HG02623 (cell line): ENCODE data around the gene FUT2.
"Not testable (repeated sequence)": the region's sequence is repeated elsewhere in the genome, so short reads cannot be mapped to it uniquely, and the experiment has no call there.

ENCODE experiments used
- ATAC-seq: cut with Tn5 transposase; IDR thresholded peaks from one replicate; pipeline ENCODE4 v1.9.1; 2021; ENCODE audit warnings: moderate library complexity; ENCODE audit not compliant: unreplicated experiment

Gene FUT2

DNA sequence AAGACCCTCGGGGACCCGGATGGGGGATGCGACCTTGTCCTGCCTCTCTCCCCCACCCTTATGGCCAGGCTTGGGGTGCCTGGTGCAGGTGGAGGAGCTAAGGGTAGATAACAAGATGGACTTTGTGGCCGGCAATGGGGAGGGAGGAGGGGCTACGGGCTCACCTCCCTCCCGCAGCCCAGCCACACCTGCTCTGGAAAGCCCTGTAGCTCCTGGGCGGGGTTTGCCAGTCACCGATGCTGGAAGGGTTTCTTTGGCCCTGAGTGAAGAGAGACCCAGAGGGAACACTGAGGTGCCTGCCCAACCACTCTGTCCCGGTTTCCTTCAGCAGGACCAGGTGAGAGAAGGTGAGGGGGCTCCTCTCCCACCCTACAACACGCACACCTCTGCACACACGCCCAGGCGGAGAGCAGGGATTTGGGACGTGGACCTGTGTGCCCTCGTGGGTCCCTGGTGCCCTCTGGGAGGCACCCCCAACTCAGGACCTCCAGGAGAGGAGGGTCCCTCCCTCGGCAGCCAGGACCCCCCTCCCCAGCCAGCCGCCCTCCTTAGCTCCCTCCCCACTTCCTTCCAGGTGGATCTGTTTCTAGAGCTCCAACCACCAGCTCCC is at the start of gene FUT2:
FUT2 (plus strand) TSS at position 229 of the 610 bp plus-strand sequence. CDS start 6,986 bp downstream, outside the sequence.
- no peak for ATAC-seq

GRCh38 chr19:48646001-48646721 is 49.6 kb upstream of the FUT2 start, which contains the start of gene CA11:
Gene CA11, minus strand, starts transcription at chr19:48646187. Its CDS starts 555 bp downstream, at chr19:48645632.
- peak; percentile 78 for ATAC-seq

DNA sequence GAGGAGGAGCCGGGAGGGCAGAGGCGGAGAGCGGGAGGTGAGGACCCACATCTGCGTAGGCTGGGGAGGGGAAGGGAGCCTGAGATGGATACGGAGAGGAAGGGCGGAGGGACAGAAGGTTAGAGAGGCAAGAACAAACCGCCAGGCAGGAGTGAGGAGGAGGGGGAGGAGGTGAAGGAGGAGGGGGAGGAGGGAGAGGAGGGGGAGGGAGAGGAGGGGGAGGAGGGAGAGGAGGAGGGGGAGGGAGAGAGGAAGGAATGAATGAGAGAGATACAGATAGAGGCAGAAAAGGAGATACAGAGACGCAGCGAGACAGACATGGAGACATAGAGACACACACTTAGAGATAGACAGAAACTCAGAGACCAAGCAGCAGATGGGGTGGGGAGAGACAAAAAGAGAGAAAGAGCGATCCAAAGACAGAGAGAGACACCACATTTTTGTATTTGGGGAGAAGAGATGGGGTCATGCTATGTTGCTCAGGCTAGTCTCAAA is 49.0 kb upstream of the FUT2 start:
- ATAC-seq, result no peak

DNA sequence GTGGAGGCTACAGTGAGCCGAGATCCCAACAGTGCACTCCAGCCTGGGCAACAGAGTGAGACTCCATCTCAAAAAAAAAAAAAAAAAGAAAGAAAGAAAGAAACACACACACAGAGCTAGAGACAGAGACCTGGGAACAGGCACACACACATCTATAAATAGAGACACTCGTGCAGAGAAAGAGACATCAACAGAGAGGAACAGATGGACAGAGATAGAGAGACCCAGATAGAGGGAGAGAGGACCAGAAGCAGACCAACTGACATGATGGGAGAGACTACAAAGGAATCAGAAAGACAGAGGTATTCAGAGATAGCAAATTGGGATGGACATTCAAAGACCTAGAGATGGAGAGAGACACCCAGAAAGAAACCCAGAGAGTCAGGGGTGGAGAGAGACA is 47.6 kb upstream of the FUT2 start:
- no peak for ATAC-seq

DNA sequence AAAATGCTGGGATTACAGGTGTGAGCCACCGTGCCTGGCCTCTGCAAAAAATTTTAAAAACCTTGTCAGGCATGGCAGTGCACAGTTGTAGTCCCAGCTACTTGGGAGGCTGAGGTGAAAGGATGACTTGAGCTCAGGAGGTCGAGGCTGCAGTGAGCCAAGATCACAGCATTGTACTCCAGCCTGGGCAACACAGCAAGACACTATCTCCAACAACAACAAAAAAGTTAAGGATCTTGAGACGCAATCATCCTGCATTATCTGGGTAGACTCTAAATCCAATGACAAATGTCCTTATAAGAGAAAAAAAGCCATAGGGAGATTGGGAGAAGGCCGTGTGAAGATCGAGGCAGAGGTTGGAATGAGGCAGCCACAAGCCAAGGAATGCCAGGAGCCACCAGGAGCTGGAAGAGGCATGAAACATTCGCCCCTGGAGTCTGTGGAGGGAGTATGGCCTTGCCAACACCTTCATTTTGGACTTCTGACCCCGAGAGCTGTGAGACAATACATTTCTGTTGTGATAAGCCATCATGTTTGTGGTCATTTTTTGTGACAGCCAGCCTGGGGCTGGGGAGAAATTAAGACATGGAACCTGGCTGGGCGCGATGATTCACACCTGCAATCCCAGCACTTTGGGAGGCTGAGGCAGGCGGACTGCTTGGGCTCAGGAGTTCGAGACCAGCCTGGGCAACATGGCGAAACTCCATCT is 44.6 kb upstream of the FUT2 start:
- ATAC-seq, result no peak

DNA sequence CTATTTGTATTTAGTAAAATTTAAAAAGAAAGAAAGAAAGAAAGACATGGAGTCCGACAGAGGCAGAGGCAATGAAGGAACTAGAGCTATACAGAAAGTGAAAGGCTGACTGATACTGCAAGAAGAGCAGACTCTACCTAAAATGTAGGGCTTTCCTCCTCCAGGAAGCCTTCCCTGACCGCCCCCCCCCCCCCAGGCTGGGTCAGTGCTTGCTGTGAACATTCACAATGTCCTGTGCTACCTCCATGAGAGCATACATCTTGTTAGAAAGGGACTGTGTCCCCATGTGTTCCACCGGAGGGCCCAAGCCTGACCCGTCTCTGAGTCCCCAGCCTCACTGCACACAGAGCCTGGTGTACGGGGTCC is 44.1 kb upstream of the FUT2 start:
- ATAC-seq, result no peak

- ATAC-seq, result no peak
These were observed 41.3 kb upstream of the FUT2 start for GRCh38 chr19:48654299-48655059.

GRCh38 chr19:48656840-48657474 is 38.8 kb upstream of the FUT2 start:
- no peak for ATAC-seq

DNA sequence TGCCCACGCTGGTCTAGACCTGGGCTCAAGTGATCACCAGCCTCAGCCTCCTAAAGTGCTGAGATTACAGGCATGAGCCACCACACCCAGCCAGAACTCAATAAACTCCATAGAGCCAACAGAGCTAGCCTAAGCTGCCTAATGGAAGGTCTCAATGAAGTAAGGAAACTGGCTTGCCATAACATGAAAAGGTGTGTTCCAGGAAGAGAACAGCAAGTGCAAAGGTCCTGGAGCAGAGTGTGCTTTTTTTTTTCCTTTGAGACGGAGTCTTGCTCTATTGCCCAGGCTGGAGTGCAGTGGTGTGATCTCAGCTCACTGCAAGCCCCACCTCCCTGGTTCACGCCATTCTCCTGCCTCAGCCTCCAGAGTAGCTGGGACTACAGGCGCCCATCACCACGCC is 37.9 kb upstream of the FUT2 start:
- ATAC-seq, result not testable (repeated sequence)

- ATAC-seq, result no peak
These were observed 37.3 kb upstream of the FUT2 start for GRCh38 chr19:48658483-48658882.

GRCh38 chr19:48659768-48660167 is 36.0 kb upstream of the FUT2 start:
- no peak for ATAC-seq

- ATAC-seq, result peak; percentile 64
These were observed 34.7 kb upstream of the FUT2 start for GRCh38 chr19:48660852-48661710.

GRCh38 chr19:48661711-48662090 is 34.1 kb upstream of the FUT2 start:
- no peak for ATAC-seq

DNA sequence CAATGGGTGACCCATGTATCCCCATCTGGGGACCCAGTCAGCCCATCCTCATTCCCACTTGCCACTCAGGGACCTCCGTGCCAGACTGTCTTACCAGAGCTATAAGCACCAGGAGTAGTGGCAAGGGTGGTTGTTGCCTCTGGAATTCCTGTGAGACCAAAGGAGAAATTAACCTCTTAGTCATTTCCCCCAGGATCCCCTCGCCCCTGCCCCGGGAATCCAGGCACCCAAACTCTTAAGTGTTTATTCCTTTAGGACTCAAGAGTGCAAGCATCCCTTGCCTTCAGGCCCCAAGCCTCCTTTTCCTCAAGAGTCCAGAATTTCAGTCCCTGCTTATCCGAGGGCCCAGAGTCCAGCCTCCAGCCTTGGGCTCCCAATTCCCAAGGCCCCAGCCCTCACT is 32.1 kb upstream of the FUT2 start:
- no peak for ATAC-seq

DNA sequence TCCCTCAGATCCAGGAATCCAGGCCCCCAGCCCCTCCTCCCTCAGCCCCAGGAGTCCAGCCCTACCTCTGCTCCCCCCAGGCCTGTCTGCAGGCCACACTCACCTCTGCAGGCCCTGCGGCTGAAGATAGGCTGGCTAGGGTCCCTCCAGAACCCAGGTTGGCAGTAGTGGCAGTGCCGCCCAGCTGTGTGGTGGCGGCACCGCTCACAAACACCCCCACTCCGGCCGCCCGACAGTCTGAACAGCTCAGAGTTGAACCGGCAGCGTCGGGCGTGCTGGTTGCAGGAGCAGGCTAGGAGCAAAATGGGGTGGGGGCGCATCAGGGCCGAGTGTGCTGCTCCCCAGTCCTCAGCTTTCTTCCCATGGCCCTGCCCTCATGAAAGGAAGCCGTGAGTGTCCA is 31.3 kb upstream of the FUT2 start:
- ATAC-seq, result no peak

DNA sequence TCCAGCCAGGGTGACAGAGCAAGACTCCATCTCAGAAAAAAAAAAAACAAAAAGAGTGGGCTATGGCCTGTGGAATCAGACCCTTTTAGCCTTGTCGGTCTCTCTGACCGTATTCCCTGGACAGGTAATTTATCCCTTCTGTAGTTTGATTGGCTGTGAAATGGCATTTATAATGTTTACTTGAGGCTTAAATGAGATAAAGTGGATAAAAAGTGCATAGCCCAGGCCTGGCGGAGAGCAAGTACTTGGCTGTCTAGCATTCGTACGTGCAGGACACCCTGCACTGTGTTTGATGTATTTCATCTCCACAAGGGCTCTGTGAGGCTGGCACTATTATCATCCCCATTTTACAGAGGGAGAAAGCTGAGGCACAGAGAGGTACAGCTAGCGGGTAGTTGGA is 30.0 kb upstream of the FUT2 start:
- no peak for ATAC-seq

DNA sequence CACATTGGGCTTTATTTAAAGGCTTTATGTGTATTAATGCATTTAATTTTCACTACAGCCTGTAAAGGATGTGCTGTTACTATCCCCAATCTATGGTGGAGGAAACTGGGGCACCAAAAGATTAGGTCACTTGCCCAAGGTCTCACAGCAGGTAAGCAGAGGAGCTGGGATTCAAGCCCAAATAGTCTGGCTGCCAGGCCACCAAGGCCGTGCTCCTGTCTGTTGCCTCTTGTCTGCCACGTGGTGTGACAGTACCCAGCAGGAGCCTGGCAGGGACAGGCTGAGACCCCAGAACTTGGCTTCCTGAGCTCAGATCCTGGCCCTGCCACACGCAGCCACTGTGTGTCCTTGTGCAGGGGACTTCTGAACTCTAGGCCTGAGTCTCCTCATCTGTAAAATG is 27.4 kb upstream of the FUT2 start:
- ATAC-seq, result no peak

GRCh38 chr19:48668761-48669160 is 27.0 kb upstream of the FUT2 start:
- ATAC-seq, result no peak

GRCh38 chr19:48669903-48670668 is 25.7 kb upstream of the FUT2 start:
- no peak for ATAC-seq
